Left lung (tissue), 10 donors: ENCODE results near the gene SLU7. TPM values are rescaled to one million over a fixed set of nuclear protein-coding genes. Genes with fewer than 3 reads are reported as not detected.

Experiments
- ATAC-seq: fragments of 200-7000 bp; cut with Tn5 transposase; one replicate; pipeline ENCODE4 v1.9.1; 2020; ENCODE audit warnings: moderate library complexity
- DNase-seq, 4 donors: peaks; one replicate each; pipeline ENCODE4 v3.0.0-alpha.2; 2013 to 2020
- H3K27ac ChIP-seq, 2 donors: fragments of 200-600 bp; sonication (generic) in 1 of 2; one replicate each; pipeline versions ENCODE4 v1.5.0 to v1.8.0; 2020 to 2021
- H3K27me3 ChIP-seq, 2 donors: fragments of 200-600 bp; sonication (generic) in 1 of 2; one replicate each; pipeline versions ENCODE4 v1.5.0 to v1.8.0; 2020 to 2021
- H3K36me3 ChIP-seq, 2 donors: fragments of 200-600 bp; sonication (generic) in 1 of 2; one replicate each; pipeline versions ENCODE4 v1.5.0 to v1.8.0; 2020 to 2021
- H3K4me1 ChIP-seq, 2 donors: fragments of 200-600 bp; one replicate each; pipeline ENCODE4 v1.8.0; 2021
- H3K4me3 ChIP-seq, 2 donors: fragments of 200-600 bp; sonication (generic) in 1 of 2; one replicate each; pipeline versions ENCODE4 v1.5.0 to v1.8.0; 2020 to 2021; ENCODE audit warnings: mild to moderate bottlenecking in 1 of 2
- H3K9me3 ChIP-seq, 2 donors: fragments of 200-600 bp; sonication (generic) in 1 of 2; one replicate each; pipeline versions ENCODE4 v1.5.0 to v1.8.0; 2020 to 2021
- intact Hi-C, 2 donors: fragments of 100-400 bp; cut with DNase I; formaldehyde crosslinking; loops; one replicate each; pipeline versions ENCODE4 v1.11.2 to v1.14.2; 2022
- polyA plus RNA-seq, 6 donors: library from polyadenylated mRNA; unstranded; fragments of 120-200 nt; gene quantifications; one replicate each; pipeline ENCODE4 v1.2.1, GENCODE V29; 2013; ENCODE audit not compliant: insufficient read length in 6 of 6
- total RNA-seq, 2 donors: library from RNA; stranded (reverse); fragmentation: NEBNext Ultra II Directional; extraction: Animal tissue kit (Norgen Biotek cat#: 25700); gene quantifications; one replicate each; pipeline ENCODE4 v1.2.1, GENCODE V29; 2021
- TF ChIP-seq, protein P1 (sequence below), 2 donors: fragments of 200-600 bp; sonication (generic) in 1 of 2; IDR thresholded peaks; one replicate each; pipeline versions ENCODE4 v1.5.0 to v1.8.0; 2021; ENCODE audit warnings: antibody characterized with exemption in 2 of 2
- donor health status: DM: no; HTN: yes; CAD: no.
- donor health status: DM: no; HTN: no; CAD: no.

Gene SLU7
- total and polyA plus RNA-seq, 8 donors = 36.1 to 74.1 (median 58.5) TPM

DNA sequence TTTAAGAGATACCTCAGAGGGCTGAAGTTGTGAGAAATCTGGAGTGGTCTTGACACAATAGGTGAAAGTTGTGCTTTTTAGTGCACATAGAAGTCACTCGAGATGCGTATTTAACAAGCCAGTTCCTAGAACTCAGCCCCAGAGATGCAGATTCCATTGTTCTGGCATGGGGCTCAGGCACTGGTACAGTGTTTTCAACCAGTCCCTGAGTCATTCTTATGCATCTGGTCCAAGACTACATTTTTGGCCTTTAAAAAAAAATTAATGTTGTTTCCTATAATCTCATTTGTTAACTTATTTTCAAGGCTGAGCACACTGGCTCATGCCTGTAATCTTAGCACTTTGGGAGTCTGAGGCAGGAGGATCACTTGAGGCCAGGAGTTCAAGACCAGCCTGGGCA lies 32.4 kb upstream of the SLU7 start:
- no peak for DNase-seq
- H3K27ac ChIP-seq = no peak overlapping the region
- ATAC-seq = no peak
- TF ChIP-seq, protein P1, sequence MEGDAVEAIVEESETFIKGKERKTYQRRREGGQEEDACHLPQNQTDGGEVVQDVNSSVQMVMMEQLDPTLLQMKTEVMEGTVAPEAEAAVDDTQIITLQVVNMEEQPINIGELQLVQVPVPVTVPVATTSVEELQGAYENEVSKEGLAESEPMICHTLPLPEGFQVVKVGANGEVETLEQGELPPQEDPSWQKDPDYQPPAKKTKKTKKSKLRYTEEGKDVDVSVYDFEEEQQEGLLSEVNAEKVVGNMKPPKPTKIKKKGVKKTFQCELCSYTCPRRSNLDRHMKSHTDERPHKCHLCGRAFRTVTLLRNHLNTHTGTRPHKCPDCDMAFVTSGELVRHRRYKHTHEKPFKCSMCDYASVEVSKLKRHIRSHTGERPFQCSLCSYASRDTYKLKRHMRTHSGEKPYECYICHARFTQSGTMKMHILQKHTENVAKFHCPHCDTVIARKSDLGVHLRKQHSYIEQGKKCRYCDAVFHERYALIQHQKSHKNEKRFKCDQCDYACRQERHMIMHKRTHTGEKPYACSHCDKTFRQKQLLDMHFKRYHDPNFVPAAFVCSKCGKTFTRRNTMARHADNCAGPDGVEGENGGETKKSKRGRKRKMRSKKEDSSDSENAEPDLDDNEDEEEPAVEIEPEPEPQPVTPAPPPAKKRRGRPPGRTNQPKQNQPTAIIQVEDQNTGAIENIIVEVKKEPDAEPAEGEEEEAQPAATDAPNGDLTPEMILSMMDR (IDR thresholded peaks at IDR 0.05) = no peak
- no peaks in the 10 kb centered on the region for H3K4me1 ChIP-seq
- H3K36me3 ChIP-seq = no peaks in the 10 kb centered on the region
- intact Hi-C loops = no loop called here
- no peaks in the 10 kb centered on the region for H3K27me3 ChIP-seq
- H3K9me3 ChIP-seq = no peaks in the 10 kb centered on the region
- no peak overlapping the region for H3K4me3 ChIP-seq

DNA sequence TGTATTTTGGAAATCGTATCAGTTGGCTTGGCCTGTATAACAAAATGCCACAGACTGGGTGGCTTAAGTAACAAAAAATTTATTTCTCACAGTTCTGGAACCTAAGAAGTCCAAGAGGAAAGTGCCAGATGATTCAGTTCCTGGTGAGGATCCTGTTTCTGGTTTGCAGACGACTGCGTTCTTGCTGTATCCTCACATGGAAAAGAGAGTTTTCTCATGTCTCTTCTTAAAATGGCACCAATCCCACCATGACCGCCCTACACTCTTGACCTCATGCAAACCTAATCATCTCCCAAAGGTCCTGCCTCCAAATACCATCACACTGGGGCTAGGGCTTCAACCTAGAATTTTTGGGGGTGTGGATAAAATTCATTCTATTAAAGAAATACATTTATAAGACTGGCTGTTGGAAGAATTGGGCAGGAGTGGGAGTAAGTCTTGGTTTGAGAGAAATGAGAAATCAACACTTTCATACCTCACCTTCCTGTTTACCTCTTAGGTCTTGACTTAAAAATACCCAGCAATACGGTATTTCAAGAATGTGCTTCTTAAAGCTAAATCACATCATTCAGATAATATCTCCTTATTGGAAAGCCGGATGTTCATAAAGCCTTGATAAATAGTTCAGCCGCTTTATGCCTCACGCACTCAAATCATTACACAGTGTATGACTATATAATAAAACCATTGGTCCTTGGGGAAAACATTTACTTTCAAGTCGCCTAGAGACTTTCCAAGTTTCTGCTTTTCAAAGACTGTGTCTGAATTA lies 31.5 kb upstream of the SLU7 start:
- H3K36me3 ChIP-seq = no peaks in the 10 kb centered on the region
- H3K27me3 ChIP-seq = no peaks in the 10 kb centered on the region
- ATAC-seq = no peak
- H3K9me3 ChIP-seq = no peaks in the 10 kb centered on the region
- DNase-seq = no peak
- intact Hi-C loops = no loop called here
- no peak overlapping the region for H3K4me3 ChIP-seq
- H3K27ac ChIP-seq = no peak overlapping the region
- no peaks in the 10 kb centered on the region for H3K4me1 ChIP-seq
- TF ChIP-seq, protein P1 (IDR thresholded peaks at IDR 0.05) = no peak

DNA sequence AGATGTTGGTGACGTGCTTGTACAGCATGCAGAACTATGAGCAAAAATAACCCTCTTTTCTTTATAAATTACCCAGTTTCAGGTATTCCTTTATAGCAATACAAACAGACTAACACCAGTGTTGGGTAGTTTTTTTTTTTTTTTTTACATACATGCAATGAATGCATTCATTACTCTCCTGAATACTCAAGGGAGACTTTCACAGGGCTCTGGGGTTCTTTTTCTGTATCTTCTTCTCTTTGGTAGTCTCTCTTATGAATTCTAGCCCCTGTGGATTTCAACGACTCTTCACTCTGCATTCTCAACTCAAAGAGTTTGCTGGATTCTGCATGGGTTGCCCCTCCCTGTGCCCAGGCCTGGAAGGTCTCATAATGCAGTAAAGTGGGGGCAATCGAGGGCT lies 30.6 kb upstream of the SLU7 start:
- intact Hi-C loops = no loop called here
- Histone ChIP-seq H3K9me3 (no peaks in the 10 kb centered on the region), H3K4me3 (no peak overlapping the region), H3K27me3 (no peaks in the 10 kb centered on the region), H3K27ac (no peak overlapping the region), H3K4me1 (no peaks in the 10 kb centered on the region), H3K36me3 (no peaks in the 10 kb centered on the region)
- ATAC-seq = no peak
- TF ChIP-seq, protein P1 (IDR thresholded peaks at IDR 0.05) = no peak
- DNase-seq = no peak

- TF ChIP-seq, protein P1 (IDR thresholded peaks at IDR 0.05) = no peak
Measured at GRCh38 chr5:160448886-160449285, 30.0 kb upstream of the SLU7 start.

DNA sequence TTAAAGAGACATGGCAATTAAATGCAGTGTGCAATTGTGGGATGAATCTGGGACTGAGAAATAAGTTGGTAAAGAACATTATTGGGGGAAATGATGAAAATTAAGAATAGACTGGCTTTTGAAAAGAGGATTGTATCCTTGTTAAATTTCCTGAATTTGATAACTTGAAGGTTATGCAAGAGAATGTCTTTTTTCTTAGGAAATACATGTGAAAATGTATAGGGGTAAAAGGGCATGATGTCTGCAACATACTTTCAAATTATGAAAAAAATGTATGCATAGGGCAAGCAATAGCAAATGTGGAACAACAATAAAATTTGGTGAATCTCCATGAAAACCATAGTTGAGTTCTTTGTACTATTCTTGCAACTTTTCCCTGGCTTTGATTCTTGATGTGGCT lies 26.9 kb upstream of the SLU7 start:
- DNase-seq = no peak
- Histone ChIP-seq H3K4me1 (no peaks in the 10 kb centered on the region), H3K9me3 (no peaks in the 10 kb centered on the region), H3K27ac (no peak overlapping the region), H3K4me3 (no peak overlapping the region), H3K36me3 (no peaks in the 10 kb centered on the region), H3K27me3 (no peaks in the 10 kb centered on the region)
- intact Hi-C loops = no loop called here
- no peak for ATAC-seq
- TF ChIP-seq, protein P1 (IDR thresholded peaks at IDR 0.05) = no peak

More at GRCh38 chr5:160448886-160449285, 30.0 kb upstream of the SLU7 start:
- H3K9me3 ChIP-seq = no peaks in the 10 kb centered on the region
- no peaks in the 10 kb centered on the region for H3K36me3 ChIP-seq
- H3K27ac ChIP-seq = no peak overlapping the region
- DNase-seq (no peak), ATAC-seq (no peak)
- intact Hi-C loops = no loop called here
- H3K4me3 ChIP-seq = no peak overlapping the region
- H3K27me3 ChIP-seq = no peaks in the 10 kb centered on the region
- no peaks in the 10 kb centered on the region for H3K4me1 ChIP-seq
